H1 (cell line): Measurements from ENCODE around the gene ZBED1. TPM values are rescaled to one million over a fixed set of nuclear protein-coding genes. Genes with fewer than 3 reads are reported as not detected.

Experiments
- CTCF ChIA-PET: fragments of 300-600 bp; sonication (Branson Sonifier 250); formaldehyde crosslinking; loops from one replicate; lab custom pipeline; 2021; ENCODE audit not compliant: partially characterized antibody; lab: Charles Lee
- POLR2A ChIA-PET: fragments of 300-600 bp; sonication (Branson Sonifier 250); formaldehyde crosslinking; loops from one replicate; lab custom pipeline; 2021; ENCODE audit warnings: inconsistent platforms; ENCODE audit not compliant: partially characterized antibody; lab: Charles Lee
- DNase-seq, 2 experiments: peaks; one replicate each; pipeline versions ENCODE4 v3.0.0 to v3.0.0-alpha.2; 2010 to 2022; ENCODE audit warnings: low spot score in 2 of 2, low read depth in 1 of 2, mixed read lengths in 1 of 2
- FAIRE-seq: peaks from 2 replicates; lab custom pipeline; 2011; peaks lifted over from hg19 to GRCh38; lab: Jason Lieb, UNC
- H2AFZ ChIP-seq: 2 replicates; pipeline ENCODE4 v1.8.1; 2012; ENCODE audit warnings: low read length, inconsistent platforms
- H2AK5ac ChIP-seq: 2 replicates; pipeline ENCODE4 v1.6.1; 2013; ENCODE audit warnings: low read depth, low read length
- H2BK120ac ChIP-seq: replicated peaks from 2 replicates; pipeline ENCODE3; 2013; ENCODE audit warnings: low read depth, low read length, inconsistent platforms
- H2BK12ac ChIP-seq: 2 replicates; pipeline ENCODE4 v1.6.1; 2013; ENCODE audit warnings: low read depth, low read length
- H2BK15ac ChIP-seq: 2 replicates; pipeline ENCODE4 v1.6.1; 2013; ENCODE audit warnings: low read length
- H2BK20ac ChIP-seq: 2 replicates; pipeline ENCODE4 v1.6.1; 2013; ENCODE audit warnings: low read length
- H2BK5ac ChIP-seq: 2 replicates; pipeline ENCODE4 v1.6.1; 2013; ENCODE audit warnings: low read depth, low read length
- H3K14ac ChIP-seq: 2 replicates; pipeline ENCODE4 v1.6.1; 2013; ENCODE audit warnings: inconsistent platforms; ENCODE audit not compliant: insufficient read length
- H3K18ac ChIP-seq: 2 replicates; pipeline ENCODE4 v1.6.1; 2013; ENCODE audit warnings: low read length; ENCODE audit errors: extremely low read depth
- H3K23ac ChIP-seq: 2 replicates; pipeline ENCODE4 v1.6.1; 2013; ENCODE audit warnings: inconsistent platforms; ENCODE audit not compliant: insufficient read length
- H3K23me2 ChIP-seq: 2 replicates; pipeline ENCODE4 v1.6.1; 2013; ENCODE audit warnings: low read depth, low read length
- H3K27ac ChIP-seq: 2 replicates; pipeline ENCODE4 v1.6.1; 2011; ENCODE audit warnings: low read depth, low read length, inconsistent platforms
- H3K27me3 ChIP-seq, 4 experiments: replicated peaks in 1 of 4; 1 replicate in 1 of 4; 2 replicates in 3 of 4; pipeline versions ENCODE4 v1.6.1 to v1.8.1; 2011 to 2013; ENCODE audit warnings: low read length in 3 of 4, mild to moderate bottlenecking in 3 of 4, inconsistent platforms in 2 of 4, mixed read lengths in 2 of 4, moderate library complexity in 1 of 4; ENCODE audit not compliant: control insufficient read depth in 3 of 4, insufficient read depth in 3 of 4; ENCODE audit errors: extremely low read depth in 1 of 4
- H3K36me3 ChIP-seq, 4 experiments: 2 replicates each; pipeline versions ENCODE4 v1.6.1 to v1.8.1; 2011 to 2013; ENCODE audit warnings: mild to moderate bottlenecking in 4 of 4, low read length in 3 of 4, moderate library complexity in 2 of 4, control low read depth in 1 of 4, inconsistent platforms in 1 of 4; ENCODE audit not compliant: insufficient read depth in 4 of 4, control insufficient read depth in 2 of 4
- H3K4ac ChIP-seq: replicated peaks from 2 replicates; pipeline ENCODE3; 2013; ENCODE audit warnings: low read length, low read depth, mixed read lengths, inconsistent platforms; ENCODE audit not compliant: insufficient read length
- H3K4me1 ChIP-seq, 4 experiments: replicated peaks in 1 of 4; 1 replicate in 1 of 4; 2 replicates in 3 of 4; pipeline versions ENCODE4 v1.6.1 to v1.8.1; 2011 to 2013; ENCODE audit warnings: low read length in 3 of 4, inconsistent platforms in 2 of 4, mixed read lengths in 1 of 4; ENCODE audit not compliant: insufficient read depth in 4 of 4, control insufficient read depth in 3 of 4
- H3K4me2 ChIP-seq, 2 experiments: 2 replicates each; pipeline versions ENCODE4 v1.6.1 to v1.8.1; 2011 to 2013; ENCODE audit warnings: low read depth in 2 of 2, low read length in 2 of 2, control low read depth in 1 of 2, inconsistent platforms in 1 of 2, mild to moderate bottlenecking in 1 of 2; ENCODE audit not compliant: insufficient read depth in 1 of 2
- H3K4me3 ChIP-seq, 4 experiments: fragments of 200-600, 300-600 bp in 1 of 4; sonication (generic), shearing (Covaris generic), sonication (Bioruptor Twin) in 1 of 4; 2 replicates each; pipeline versions ENCODE4 v1.5.1 to v1.8.1; 2011 to 2016; ENCODE audit warnings: low read length in 4 of 4, low read depth in 3 of 4, control low read depth in 2 of 4, inconsistent platforms in 2 of 4, mild to moderate bottlenecking in 2 of 4, mixed read lengths in 1 of 4, moderate library complexity in 1 of 4; ENCODE audit not compliant: insufficient read depth in 2 of 4; ENCODE audit errors: extremely low read depth in 1 of 4
- H3K56ac ChIP-seq: replicated peaks from 2 replicates; pipeline ENCODE3; 2013; ENCODE audit warnings: low read depth, mild to moderate bottlenecking, mixed read lengths, low read length, inconsistent platforms; ENCODE audit not compliant: insufficient read length
- H3K79me1 ChIP-seq: 2 replicates; pipeline ENCODE4 v1.6.1; 2013; ENCODE audit warnings: low read depth, low read length, control low read depth
- H3K79me2 ChIP-seq, 2 experiments: 2 replicates each; pipeline versions ENCODE4 v1.6.1 to v1.8.1; 2012 to 2013; ENCODE audit warnings: low read length in 2 of 2, mild to moderate bottlenecking in 2 of 2, inconsistent platforms in 1 of 2; ENCODE audit not compliant: insufficient read depth in 2 of 2, control insufficient read depth in 1 of 2
- H3K9ac ChIP-seq, 4 experiments: replicated peaks in 1 of 4; 1 replicate in 1 of 4; 2 replicates in 3 of 4; pipeline versions ENCODE4 v1.6.1 to v1.8.1; 2011 to 2013; ENCODE audit warnings: low read depth in 3 of 4, low read length in 3 of 4, control low read depth in 2 of 4, mild to moderate bottlenecking in 2 of 4, moderate library complexity in 2 of 4, inconsistent platforms in 1 of 4; ENCODE audit errors: extremely low read depth in 1 of 4
- H3K9me3 ChIP-seq, 2 experiments: 2 replicates each; pipeline versions ENCODE4 v1.6.1 to v1.8.1; 2012 to 2013; ENCODE audit warnings: mild to moderate bottlenecking in 2 of 2, moderate library complexity in 2 of 2, control low read depth in 1 of 2, inconsistent platforms in 1 of 2, low read depth in 1 of 2, low read length in 1 of 2, mixed read lengths in 1 of 2; ENCODE audit not compliant: insufficient read depth in 2 of 2
- H4K20me1 ChIP-seq, 2 experiments: replicated peaks in 1 of 2; 2 replicates each; pipeline versions ENCODE3 to v1.8.1; 2011 to 2013; ENCODE audit warnings: inconsistent platforms in 2 of 2, low read length in 2 of 2, mild to moderate bottlenecking in 1 of 2; ENCODE audit not compliant: insufficient read depth in 2 of 2, control insufficient read depth in 1 of 2
- H4K5ac ChIP-seq: 2 replicates; pipeline ENCODE4 v1.6.1; 2013; ENCODE audit warnings: low read length, low read depth, mixed read lengths, inconsistent platforms; ENCODE audit not compliant: insufficient read length
- H4K8ac ChIP-seq: 2 replicates; pipeline ENCODE4 v1.8.0; 2013; ENCODE audit warnings: mild to moderate bottlenecking, moderate library complexity, low read length, inconsistent platforms; ENCODE audit not compliant: insufficient read depth; ENCODE audit errors: extremely low read depth
- H4K91ac ChIP-seq: replicated peaks from 2 replicates; pipeline ENCODE3; 2013; ENCODE audit warnings: low read length, mixed read lengths, inconsistent platforms; ENCODE audit not compliant: insufficient read length
- BACH1 ChIP-seq: IDR thresholded peaks from 2 replicates; pipeline ENCODE4 v1.6.1; 2012; ENCODE audit warnings: low read length, improper control_type of control experiment
- WGBS, 2 experiments: shearing (Covaris generic) in 1 of 2; methylation state at CpG; one replicate each; pipeline versions ENCODE4 v1.1.6 to v1.1.7; 2013 to 2015; ENCODE audit warnings: low lambda C conversion rate in 2 of 2, mixed read lengths in 2 of 2, inconsistent platforms in 1 of 2, low coverage in 1 of 2, missing lambda C conversion rate in 1 of 2; ENCODE audit not compliant: insufficient replicate concordance in 2 of 2, insufficient coverage in 1 of 2, insufficient read length in 1 of 2; ENCODE audit errors: extremely low coverage in 1 of 2, missing lambda C conversion rate in 1 of 2; 5-methylcytosine and 5-hydroxymethylcytosine counted together
- polyA plus RNA-seq, 7 experiments: library from polyadenylated mRNA; depleted of rRNA in 3 of 7; stranded (reverse) in 5 of 7; unstranded in 2 of 7; fragments of >200 nt in 5 of 7; fragments of 200-250 nt in 2 of 7; gene quantifications; 1 replicate in 5 of 7; 2 replicates in 1 of 7; 4 replicates in 1 of 7; pipeline versions ENCODE4 v1.2.1 to v1.2.3, GENCODE V29; 2011 to 2013; ENCODE audit warnings: missing spikeins in 2 of 7, mixed read lengths in 2 of 7
- total RNA-seq: library from RNA; stranded (reverse); fragmentation: NEBNext Ultra II Directional; extraction: Animal tissue kit (Norgen Biotek cat#: 25700); gene quantifications from 2 replicates; pipeline ENCODE4 v1.2.1, GENCODE V29; 2021

Gene ZBED1
- total and polyA plus RNA-seq, 2 of the 8 experiments (the other 6 are each of a cell fraction or from before 2014, with no cell fraction given) = 28.5 to 45.8 TPM

DNA sequence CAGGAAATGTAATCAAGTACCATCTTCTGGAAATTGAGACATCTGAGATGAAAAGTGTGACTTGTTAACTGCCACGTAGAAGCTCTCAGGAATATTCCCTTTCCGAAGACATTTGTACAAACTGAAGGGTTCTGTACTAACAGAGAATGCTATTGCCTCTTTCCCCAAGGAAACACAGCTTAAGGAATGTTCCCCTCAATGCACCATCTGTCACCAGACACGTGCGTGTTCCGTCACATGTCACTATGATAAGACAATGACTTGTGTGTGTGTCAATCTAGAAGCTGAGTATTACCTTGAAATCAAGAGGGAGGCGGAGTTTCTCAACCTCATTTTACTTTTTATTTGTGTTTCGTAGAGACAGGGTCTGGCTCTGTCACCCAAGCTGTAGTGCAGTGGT is 58.1 kb downstream of the ZBED1 start:
- Histone ChIP-seq H3K23me2 (no peaks in the 10 kb centered on the region), H3K79me2 (peaks cover 11 to 59% of the 10 kb centered on the region in 2 experiments), H3K23ac (no peak overlapping the region), H3K27me3 (no peaks in the 10 kb centered on the region), H3K4me1 (no peaks in the 10 kb centered on the region), H2BK12ac (no peak overlapping the region), H2BK20ac (no peak overlapping the region), H4K91ac (no peak overlapping the region), H3K79me1 (peaks cover 18% of the 10 kb centered on the region), H4K8ac (no peak overlapping the region), H3K4me2 (no peak overlapping the region), H4K5ac (no peak overlapping the region), H3K4ac (no peak overlapping the region), H3K36me3 (peaks cover 0 to 30% (median 13%) of the 10 kb centered on the region in 4 experiments; a peak in 5 of 8 replicates), H3K4me3 (no peak overlapping the region), H2AFZ (no peak overlapping the region), H3K18ac (no peak overlapping the region), H3K9me3 (peaks cover 17 to 19% of the 10 kb centered on the region in 2 experiments), H3K27ac (no peak overlapping the region), H3K56ac (no peak overlapping the region), H2BK15ac (no peak overlapping the region), H3K9ac (no peak overlapping the region), H2BK120ac (no peak overlapping the region), H2BK5ac (no peak overlapping the region), H4K20me1 (peaks cover 0 to 3% of the 10 kb centered on the region in 2 experiments), H2AK5ac (no peak overlapping the region), H3K14ac (no peak overlapping the region)
- no peak for TF ChIP-seq BACH1
- CTCF ChIA-PET = no interaction called here
- WGBS, 2 experiments = 94% methylated on average over 7 of the region's 7 CpGs; no CpG with 5 or more reads in 1 of the 2 experiments
- POLR2A ChIA-PET = no interaction called here
- no peak for DNase-seq
- FAIRE-seq = no peak
